GM12891 (cell line): Measurements from ENCODE around the gene KIF16B.
A peak's percentile ranks its signal among the peaks of the same experiment; 100 is the strongest.

Experiments used
- DNase-seq: peaks from one replicate; pipeline ENCODE4 v3.0.0; 2011; ENCODE audit warnings: low spot score; ENCODE audit not compliant: insufficient read length
- FAIRE-seq: peaks from 2 replicates; lab custom pipeline; 2011; peaks lifted over from hg19 to GRCh38; lab: Jason Lieb, UNC
- PAX5 ChIP-seq: IDR thresholded peaks from 2 replicates; pipeline ENCODE4 v1.6.1; 2011; ENCODE audit warnings: low read length, moderate library complexity, mild to moderate bottlenecking; ENCODE audit not compliant: insufficient read depth, severe bottlenecking
- POLR2A ChIP-seq: IDR thresholded peaks from 2 replicates; pipeline ENCODE4 v1.6.1; 2011; ENCODE audit warnings: low read depth, low read length, control low read depth
- POLR2AphosphoS5 ChIP-seq: IDR thresholded peaks from 2 replicates; pipeline ENCODE4 v1.6.1; 2011; ENCODE audit warnings: low read depth, low read length, control low read depth
- POU2F2 ChIP-seq: IDR thresholded peaks from 2 replicates; pipeline ENCODE4 v1.6.1; 2011; ENCODE audit warnings: low read depth, mild to moderate bottlenecking, control low read depth, low read length, moderate library complexity
- SPI1 ChIP-seq: IDR thresholded peaks from 2 replicates; pipeline ENCODE4 v1.6.1; 2011; ENCODE audit warnings: low read depth, low read length, control low read depth
- TAF1 ChIP-seq: IDR thresholded peaks from 2 replicates; pipeline ENCODE4 v1.6.1; 2011; ENCODE audit warnings: low read depth, low read length, control low read depth

The KIF16B gene

GRCh38 chr20:16515046-16515445 is 58.2 kb downstream of the KIF16B start:
- no peak for FAIRE-seq
- no peak for TF ChIP-seq TAF1
- DNase-seq, result no peak

- DNase-seq, result no peak
- FAIRE-seq, result no peak
- TF ChIP-seq TAF1, result no peak
- TF ChIP-seq POLR2A, result no peak
- TF ChIP-seq SPI1, result no peak
- TF ChIP-seq POLR2AphosphoS5, result no peak
- no peak for TF ChIP-seq PAX5
- no peak for TF ChIP-seq POU2F2
Observed at GRCh38 chr20:16514140-16514539, 59.1 kb downstream of the KIF16B start.

- no peak for FAIRE-seq
- TF ChIP-seq SPI1, result no peak
- TF ChIP-seq POLR2A, result no peak
- TF ChIP-seq POU2F2, result no peak
- no peak for TF ChIP-seq PAX5
- no peak for TF ChIP-seq POLR2AphosphoS5
- TF ChIP-seq TAF1, result no peak
- no peak for DNase-seq
Observed at GRCh38 chr20:16505894-16506293, 67.4 kb downstream of the KIF16B start.

DNA sequence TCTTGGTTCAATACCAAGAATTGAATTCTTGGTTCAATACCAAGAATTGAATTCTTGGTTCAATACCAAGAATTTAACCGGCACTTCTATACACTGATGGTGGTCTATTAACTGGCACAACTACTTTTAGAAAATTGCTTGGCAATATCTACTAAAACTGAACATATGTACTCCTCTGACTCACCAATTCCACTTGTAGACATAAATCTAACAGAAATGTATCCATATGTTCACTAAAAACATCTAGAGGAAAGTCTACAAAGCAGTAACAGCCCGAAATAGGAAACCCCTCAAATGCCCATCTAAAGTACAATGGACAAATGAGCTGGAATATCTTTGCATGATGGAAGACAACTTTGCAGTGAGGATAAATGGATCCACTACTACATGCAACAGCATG is 71.9 kb downstream of the KIF16B start:
- DNase-seq, result no peak
- TF ChIP-seq POU2F2, result no peak
- no peak for TF ChIP-seq SPI1
- TF ChIP-seq TAF1, result no peak
- no peak for TF ChIP-seq POLR2AphosphoS5
- TF ChIP-seq POLR2A, result no peak
- no peak for TF ChIP-seq PAX5
- no peak for FAIRE-seq

DNA sequence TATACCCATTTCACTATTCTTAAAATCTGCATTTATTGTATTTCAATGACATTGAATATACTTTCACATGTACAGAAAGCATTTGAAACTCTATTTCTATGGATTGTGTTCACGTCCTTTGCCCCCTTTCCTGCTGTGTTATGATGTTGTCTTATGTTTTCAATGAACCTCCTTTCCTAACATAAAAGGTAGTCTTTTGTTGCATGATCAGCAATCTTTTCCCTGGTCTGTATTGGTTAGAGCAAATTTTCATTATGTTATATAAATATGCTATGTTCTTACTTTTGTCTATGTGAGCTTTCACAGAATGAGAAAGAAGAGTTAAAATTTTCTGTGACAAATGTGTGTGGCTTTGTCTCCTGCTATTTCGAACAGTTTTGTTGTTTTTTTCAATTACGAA is 73.1 kb downstream of the KIF16B start:
- TF ChIP-seq SPI1 (no peak), PAX5 (no peak), TAF1 (no peak), POLR2A (no peak), POU2F2 (no peak), POLR2AphosphoS5 (no peak)
- DNase-seq, result no peak
- no peak for FAIRE-seq

- DNase-seq, result no peak
- TF ChIP-seq TAF1 (no peak), POLR2A (no peak), SPI1 (no peak), POLR2AphosphoS5 (no peak), POU2F2 (no peak), PAX5 (no peak)
- FAIRE-seq, result no peak
Observed at GRCh38 chr20:16498526-16499253, 74.6 kb downstream of the KIF16B start.

DNA sequence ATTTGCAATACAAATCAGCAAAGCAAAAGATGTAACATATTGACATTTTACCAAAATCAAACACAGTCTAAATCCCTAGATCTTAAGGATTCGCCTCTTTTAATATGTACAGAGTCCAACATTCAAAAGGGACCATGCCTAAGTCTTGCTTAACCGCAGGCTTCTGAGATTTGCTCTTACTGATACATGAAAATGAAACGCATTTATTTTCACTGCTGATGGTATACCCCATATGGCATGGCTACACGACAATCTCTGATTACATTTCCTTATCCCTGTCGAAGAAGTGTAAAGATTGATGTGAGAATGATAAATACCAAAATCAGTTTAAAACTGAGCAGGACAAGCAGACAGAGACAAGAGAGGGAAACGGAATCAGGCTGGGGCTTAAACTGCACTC is 75.4 kb downstream of the KIF16B start:
- no peak for FAIRE-seq
- DNase-seq, result no peak
- no peak for TF ChIP-seq POU2F2
- TF ChIP-seq PAX5, result no peak
- no peak for TF ChIP-seq TAF1
- TF ChIP-seq SPI1, result no peak
- TF ChIP-seq POLR2AphosphoS5, result no peak
- TF ChIP-seq POLR2A, result no peak

DNA sequence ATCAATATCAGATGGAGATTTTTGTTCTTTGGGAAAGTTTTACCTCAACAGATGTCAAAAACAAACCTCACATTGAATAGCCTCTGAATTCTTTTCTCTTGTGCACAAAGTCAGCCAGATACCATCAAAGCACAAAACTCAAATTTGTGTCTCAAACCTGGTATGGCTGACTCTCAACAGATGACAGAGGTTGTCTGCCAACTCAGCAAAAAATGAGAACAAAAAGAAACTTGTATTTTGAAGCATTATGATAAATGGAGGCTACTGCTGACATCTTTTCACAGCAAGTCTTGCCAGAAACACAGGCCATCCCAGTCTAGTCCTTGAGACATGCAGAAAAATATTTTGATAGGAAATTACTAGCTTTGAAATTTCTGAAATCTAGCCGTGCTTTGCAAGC is 79.8 kb downstream of the KIF16B start:
- DNase-seq (no peak), FAIRE-seq (no peak)
- no peak for TF ChIP-seq PAX5
- no peak for TF ChIP-seq TAF1
- no peak for TF ChIP-seq SPI1
- no peak for TF ChIP-seq POU2F2
- no peak for TF ChIP-seq POLR2AphosphoS5
- TF ChIP-seq POLR2A, result no peak

DNA sequence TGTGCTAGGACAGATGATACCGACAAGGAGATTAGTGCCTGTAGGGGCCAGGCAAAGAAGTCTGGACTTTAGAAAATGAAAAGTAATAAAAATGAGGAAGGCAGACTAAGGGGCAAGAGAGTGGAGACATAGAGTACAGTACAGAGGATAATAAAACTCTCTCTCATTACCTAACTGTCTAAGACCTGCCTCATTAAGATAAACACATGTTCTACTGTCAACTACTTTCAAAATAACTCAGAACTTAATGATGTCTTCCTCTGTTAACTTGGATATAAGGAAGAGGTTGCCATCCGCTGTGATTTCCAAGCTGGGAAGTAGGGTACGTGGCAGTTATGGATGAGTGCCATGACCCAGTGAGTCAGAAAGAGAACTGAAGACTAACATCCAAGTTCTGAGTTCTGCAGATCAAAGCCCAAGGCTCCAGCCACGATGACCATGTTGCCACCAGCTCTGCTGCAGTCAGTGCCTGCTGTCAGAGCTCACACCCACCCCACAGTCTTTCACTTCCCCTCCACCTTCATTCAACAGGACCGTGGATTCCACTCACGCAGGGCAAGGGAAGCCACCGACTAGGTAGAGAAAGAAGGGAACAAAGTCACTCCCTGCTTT is 81.8 kb downstream of the KIF16B start:
- DNase-seq (no peak), FAIRE-seq (peak; percentile 57)
- TF ChIP-seq POU2F2 (no peak), SPI1 (peak; percentile 86)

DNA sequence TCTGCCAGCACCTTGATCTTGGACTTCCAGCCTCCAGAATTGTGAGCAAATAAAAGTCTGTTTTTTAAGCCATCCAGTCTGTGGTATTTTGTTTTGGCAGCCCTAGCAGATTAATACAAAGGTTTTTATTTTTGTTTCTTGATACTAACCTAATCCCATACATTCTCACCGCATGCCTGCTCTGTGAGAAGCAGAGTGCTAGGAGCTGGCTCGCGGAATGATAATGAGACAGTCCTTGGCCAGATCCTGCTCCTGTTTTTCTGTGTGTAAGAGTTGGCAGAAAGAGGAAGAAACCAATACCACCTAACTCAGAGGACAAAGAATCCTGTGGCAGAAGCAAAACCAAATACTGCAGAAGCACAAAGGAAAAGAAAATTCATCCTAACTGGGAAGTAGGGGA is 82.6 kb downstream of the KIF16B start:
- no peak for DNase-seq
- no peak for FAIRE-seq
- TF ChIP-seq TAF1 (no peak), SPI1 (no peak), PAX5 (no peak), POLR2A (no peak), POLR2AphosphoS5 (no peak), POU2F2 (no peak)
